IPS DF 19.7 (cell line): ENCODE data around the gene CD8B.

ENCODE experiments used
- DNase-seq: peaks from one replicate; pipeline ENCODE4 v3.0.0-alpha.2; 2013; ENCODE audit warnings: low read depth, low spot score

CD8B gene

DNA sequence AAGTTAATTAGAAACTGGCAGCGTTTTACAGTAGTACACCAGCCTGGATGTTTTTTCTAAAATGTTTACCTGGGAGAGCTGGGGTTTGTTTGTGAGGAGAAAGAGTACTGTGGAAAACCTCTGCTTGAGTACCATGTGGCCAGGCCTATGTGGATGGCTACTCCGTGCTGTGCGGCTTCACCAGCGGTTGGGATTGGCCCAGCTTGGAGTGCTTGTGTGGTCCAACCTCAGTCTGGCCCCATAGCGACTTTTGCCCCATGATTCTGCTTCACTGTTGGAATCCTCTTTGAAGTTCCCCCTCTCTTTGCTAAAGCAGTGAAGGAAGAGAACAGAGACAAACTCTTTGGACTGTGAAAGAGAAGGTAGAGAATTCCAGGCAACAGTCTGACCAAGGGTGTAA, 86.8 kb downstream of the CD8B start:
- DNase-seq: no peak

DNA sequence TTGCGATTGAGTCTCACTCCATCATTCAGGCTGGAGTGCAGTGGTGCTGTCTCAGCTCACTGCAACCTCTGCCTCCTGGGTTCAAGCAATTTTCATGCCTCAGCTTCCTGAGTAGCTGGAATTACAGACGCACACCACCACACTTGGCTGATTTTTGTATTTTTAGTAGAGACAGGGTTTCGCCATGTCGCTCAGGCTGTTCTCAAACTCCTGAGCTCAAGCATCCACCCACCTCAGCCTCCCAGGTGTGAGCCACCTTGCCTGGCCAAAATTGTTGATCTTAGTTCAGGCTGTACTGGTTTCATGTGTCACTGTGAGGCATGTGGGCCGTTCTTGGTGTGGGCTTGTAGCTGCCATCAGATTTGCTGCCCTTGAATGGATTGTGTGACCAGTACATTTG, 89.1 kb downstream of the CD8B start:
- no peak for DNase-seq

DNA sequence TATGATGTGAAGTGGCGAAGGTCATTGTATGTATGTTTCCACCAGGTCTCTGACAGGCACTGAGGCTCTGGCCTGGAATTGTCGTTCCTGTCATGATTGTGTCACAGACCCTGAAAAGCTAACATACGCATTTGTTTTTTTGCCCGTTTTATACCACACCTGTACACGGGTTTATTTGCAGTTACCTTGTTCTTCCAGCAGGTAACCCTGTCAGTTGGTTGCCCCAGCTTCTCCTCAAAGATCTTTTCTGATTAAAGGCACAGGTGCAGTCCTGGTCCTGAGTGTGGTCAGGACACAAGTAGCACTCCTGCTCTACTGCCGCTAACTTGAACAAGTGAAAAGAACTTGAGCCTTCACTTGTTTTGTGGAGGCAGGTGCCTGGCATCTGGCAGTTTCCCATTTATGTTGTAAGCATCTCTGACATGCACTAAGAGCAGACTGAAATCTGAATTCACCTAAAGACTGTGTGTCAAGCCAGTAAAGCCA, 90.8 kb downstream of the CD8B start:
- no peak for DNase-seq

DNA sequence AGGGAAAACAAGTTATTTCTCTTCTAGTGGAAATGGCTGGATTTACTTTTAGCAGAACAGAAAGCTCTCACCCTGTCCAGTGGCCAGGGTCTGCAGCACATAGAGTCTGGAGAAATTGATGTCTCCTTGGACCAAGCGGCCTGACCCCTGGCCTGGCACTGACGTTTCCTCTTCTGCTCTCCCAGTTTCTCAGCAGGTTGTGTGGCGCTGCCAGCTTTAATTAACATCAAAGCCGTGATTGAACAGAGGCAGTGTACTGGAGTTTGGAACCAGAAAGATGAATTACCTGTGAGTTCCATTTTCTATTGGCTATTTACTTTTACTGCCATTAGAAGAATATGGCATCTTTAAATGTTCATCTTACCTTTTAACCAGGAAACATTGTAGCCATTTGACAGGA, 91.8 kb downstream of the CD8B start:
- DNase-seq: no peak

DNA sequence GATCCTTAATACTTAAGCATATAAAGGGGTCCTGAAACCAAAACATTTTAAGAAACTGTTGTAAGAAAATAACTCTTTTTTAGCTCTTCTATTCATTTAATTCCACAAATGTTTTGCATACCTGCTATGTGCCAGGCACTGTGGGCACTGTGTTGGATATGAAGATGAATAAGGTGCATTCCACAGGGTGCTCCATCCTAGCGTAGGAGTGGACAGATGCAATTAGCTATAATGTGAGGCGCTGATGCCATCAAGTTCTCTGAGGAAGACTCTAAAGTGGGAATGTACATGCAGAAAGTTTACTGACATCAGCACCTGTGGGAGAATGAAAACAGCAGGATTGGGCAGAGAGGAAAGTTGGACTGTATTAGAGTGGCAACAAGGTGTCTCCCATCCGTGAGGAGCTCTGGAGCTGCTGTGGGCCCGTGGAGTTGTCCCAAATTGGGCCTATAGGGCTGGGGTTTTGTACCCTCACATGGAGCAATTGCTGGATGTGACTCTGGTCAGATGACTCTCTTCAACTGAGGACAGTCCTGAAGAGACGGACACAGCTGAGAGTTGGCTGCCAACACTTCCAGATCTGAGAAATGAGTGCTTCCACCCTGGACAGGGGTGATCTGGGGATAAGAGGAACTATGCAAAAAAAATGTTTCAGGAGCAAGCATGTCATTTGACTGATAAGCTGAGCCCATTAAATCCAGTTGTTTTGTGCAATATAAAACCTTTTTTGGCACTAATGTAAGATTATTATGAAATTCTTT, 93.3 kb downstream of the CD8B start:
- no peak for DNase-seq
